GM20431 (cell line): ENCODE data around the gene MICU1.

ENCODE experiments used
- in situ Hi-C: fragments of 300-500 bp; cut with MseI, MboI; formaldehyde crosslinking; loops from one replicate; pipeline ENCODE4 v1.15.0; 2020; ENCODE audit warnings: low sequenced_read_pairs; ENCODE audit not compliant: unreplicated experiment

Gene MICU1

GRCh38 chr10:72356987-72357386 lies 268.9 kb downstream of the MICU1 start:
- in situ Hi-C loops, result no loop called here

GRCh38 chr10:72356115-72356514 lies 269.8 kb downstream of the MICU1 start:
- in situ Hi-C loops, result no loop called here

GRCh38 chr10:72355214-72355555 lies 270.7 kb downstream of the MICU1 start:
- in situ Hi-C loops, result no loop called here

GRCh38 chr10:72354356-72355213 lies 271.3 kb downstream of the MICU1 start, which contains the start of gene DNAJB12:
Gene DNAJB12 (minus strand): TSS chr10:72354919. CDS start chr10:72354897, 22 bp downstream.
- in situ Hi-C loops, result no loop called here

GRCh38 chr10:72353965-72354355 lies 271.9 kb downstream of the MICU1 start:
- in situ Hi-C loops, result no loop called here

GRCh38 chr10:72353028-72353964 lies 272.6 kb downstream of the MICU1 start:
- in situ Hi-C loops, result no loop called here

GRCh38 chr10:72351479-72351878 lies 274.4 kb downstream of the MICU1 start:
- in situ Hi-C loops, result no loop called here

- in situ Hi-C loops, result loop anchor here (10.0 to 25.0 kb wide), 4 partner anchors 112 to 387 kb away; partner anchors contain the start of gene CHST3
Observed at GRCh38 chr10:72349438-72349837, 276.4 kb downstream of the MICU1 start.

GRCh38 chr10:72348282-72348681 lies 277.6 kb downstream of the MICU1 start:
- in situ Hi-C loops, result loop anchor here (10.0 to 25.0 kb wide), 4 partner anchors 111 to 386 kb away; partner anchors contain the start of gene CHST3

- in situ Hi-C loops, result loop anchor here (10.0 to 25.0 kb wide), 4 partner anchors 109 to 384 kb away; partner anchors contain the start of gene CHST3
Observed at GRCh38 chr10:72346117-72346516, 279.8 kb downstream of the MICU1 start.

- in situ Hi-C loops, result loop anchor here (10.0 to 25.0 kb wide), 4 partner anchors 108 to 383 kb away; partner anchors contain the start of gene CHST3
Observed at GRCh38 chr10:72344932-72345331, 280.9 kb downstream of the MICU1 start.

- in situ Hi-C loops, result loop anchor here (10.0 to 25.0 kb wide), 4 partner anchors 106 to 381 kb away; partner anchors contain the start of gene CHST3
Observed at GRCh38 chr10:72342911-72343310, 283.0 kb downstream of the MICU1 start.

- in situ Hi-C loops, result loop anchor here (10.0 to 25.0 kb wide), 4 partner anchors 103 to 378 kb away; partner anchors contain the start of gene CHST3
Observed at GRCh38 chr10:72340510-72341261, 285.2 kb downstream of the MICU1 start.

- in situ Hi-C loops, result loop anchor here (25.0 kb wide), 3 partner anchors 101 to 376 kb away; partner anchors contain the start of gene CHST3
Observed at GRCh38 chr10:72338180-72338579, 287.7 kb downstream of the MICU1 start.

GRCh38 chr10:72337722-72338121 lies 288.2 kb downstream of the MICU1 start:
- in situ Hi-C loops, result loop anchor here (25.0 kb wide), 3 partner anchors 100 to 375 kb away; partner anchors contain the start of gene CHST3

GRCh38 chr10:72337039-72337629 lies 288.7 kb downstream of the MICU1 start:
- in situ Hi-C loops, result loop anchor here (25.0 kb wide), 3 partner anchors 100 to 375 kb away; partner anchors contain the start of gene CHST3

GRCh38 chr10:72336259-72337038 lies 289.4 kb downstream of the MICU1 start:
- in situ Hi-C loops, result loop anchor here (25.0 kb wide), 3 partner anchors 99 to 374 kb away; partner anchors contain the start of gene CHST3
